Hematopoietic multipotent progenitor cell treated with erythropoietin and hydrocortisone succinate and interleukin-3 and kit ligand, for 8 days (in vitro differentiated cells): ENCODE measurements around the gene GNA14.
"Not testable (repeated sequence)": the region's sequence is repeated elsewhere in the genome, so short reads cannot be mapped to it uniquely, and the experiment has no call there.

ENCODE experiments used
- DNase-seq: peaks from one replicate; pipeline ENCODE4 v3.0.0-alpha.2; 2015

GNA14 gene

DNA sequence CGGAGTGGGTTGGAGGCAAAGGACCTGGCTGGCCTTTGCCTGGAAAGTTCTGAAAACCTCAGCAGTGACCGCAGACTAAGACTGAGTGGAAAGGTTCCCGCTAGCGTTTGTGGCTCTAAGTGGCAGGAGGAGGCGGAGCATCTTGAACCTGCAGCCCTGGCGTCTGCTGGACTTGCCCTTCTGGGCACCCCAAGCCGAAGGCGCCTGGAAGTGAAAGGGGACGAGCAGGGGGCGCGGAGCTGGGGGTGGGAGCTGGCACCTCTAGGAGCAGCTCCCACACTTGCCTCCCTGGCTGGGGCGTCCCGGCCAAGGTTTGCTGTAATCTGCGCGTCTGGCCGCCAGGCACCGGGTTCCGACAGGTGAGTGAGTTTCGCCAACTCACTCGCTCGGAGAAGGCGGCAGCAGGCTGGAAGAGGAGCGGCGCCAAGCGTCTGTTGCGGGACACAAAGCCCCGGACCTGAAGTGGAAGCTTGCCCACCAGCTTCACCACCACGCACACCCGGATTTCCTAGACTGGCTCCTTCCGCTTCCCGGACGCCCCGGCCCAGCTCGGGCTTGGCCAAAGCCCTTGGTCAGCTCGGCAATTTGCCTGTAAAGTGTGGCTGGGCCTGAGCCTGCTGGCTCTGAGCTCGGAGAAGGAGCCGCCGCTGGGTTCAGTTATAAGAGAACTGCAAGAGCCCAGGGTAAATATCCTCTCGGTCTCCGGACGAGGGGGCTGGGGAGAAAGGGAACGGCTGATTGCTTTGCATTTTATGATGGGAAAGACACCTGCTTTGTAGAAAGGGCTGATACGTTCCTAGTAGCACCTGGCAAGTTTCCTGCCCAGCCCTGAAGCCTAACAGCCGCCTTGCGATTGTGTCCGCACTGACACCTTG lies at the start of gene GNA14:
Gene GNA14, minus strand, starts transcription at position 89 of the 875 bp plus-strand sequence. CDS start 529 bp downstream, outside the sequence.
- no peak for DNase-seq

- DNase-seq, result no peak
Measured at GRCh38 chr9:77697238-77697984, 49.3 kb upstream of the GNA14 start.

GRCh38 chr9:77690723-77691122 lies 42.6 kb upstream of the GNA14 start:
- DNase-seq, result not testable (repeated sequence)

DNA sequence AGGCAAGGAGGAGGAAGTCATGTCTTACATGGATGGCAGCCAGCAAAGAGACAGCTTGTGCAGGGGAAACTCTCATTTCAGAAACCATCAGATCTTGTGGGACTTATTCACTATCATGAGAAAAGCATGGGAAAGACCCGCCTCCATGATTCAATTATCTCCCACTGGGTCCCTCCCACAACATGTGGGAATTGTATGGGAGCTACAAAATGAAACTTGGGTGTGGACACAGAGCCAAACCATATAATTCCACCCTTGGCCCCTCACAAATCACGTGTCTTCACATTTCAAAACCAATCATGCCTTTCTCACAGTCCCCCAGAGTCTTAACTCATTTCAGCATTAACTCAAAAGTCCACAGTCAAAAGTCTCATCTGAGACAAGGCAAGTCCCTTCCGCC lies 42.0 kb upstream of the GNA14 start:
- DNase-seq, result not testable (repeated sequence)

- DNase-seq, result not testable (repeated sequence)
Measured at GRCh38 chr9:77687737-77688136, 39.6 kb upstream of the GNA14 start.

DNA sequence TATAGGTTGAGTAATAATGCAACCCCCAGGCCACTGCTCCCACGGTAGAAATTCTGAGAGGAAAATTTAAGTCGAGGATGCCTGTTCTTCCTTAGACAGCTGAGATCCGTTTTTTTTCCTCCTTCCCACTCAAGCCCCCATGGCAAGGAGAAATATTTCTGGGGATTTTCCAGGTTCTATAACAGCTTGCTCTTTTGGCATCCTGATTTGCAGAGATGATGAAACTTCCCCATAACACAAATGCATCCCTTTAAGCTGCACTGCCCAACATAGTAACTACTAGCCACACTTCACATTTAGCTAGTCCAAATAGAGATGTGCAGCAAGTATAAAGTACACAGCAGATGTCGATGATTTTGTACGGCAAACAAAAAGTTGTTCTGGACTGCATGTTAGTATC lies 32.5 kb upstream of the GNA14 start:
- no peak for DNase-seq

DNA sequence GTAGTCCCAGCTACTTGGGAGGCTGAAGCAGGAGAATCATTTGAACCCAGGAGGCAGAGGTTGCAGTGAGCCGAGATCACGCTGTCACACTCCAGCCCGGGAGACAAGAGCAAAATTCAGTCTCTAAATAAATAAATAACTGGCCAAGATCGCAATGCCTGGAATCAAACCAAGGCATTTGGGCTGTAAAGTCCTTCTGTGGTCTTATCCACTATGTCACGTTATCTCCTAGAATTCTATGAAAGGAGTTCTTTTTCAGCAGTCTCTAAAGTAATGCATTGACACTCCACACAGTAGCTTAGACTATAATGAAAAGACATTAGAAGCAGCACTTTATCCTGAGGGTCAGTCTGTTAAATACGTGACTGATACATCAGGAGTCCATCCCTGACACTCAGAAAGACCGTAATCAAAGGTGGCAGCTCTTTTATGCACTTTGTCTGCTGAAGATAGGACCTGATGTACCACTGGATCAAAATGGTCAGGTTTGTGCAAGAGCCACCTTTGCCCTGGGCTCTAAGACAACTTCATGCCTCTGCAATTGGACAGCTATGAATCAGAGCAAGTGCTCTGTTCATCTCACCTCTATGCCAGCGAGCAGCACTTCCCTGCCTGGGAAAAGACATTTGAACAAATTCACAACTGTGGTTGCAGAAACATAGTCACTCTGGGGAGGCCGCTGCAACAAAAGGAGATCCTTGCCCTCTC lies 31.7 kb upstream of the GNA14 start:
- no peak for DNase-seq

- DNase-seq, result peak; percentile 3
Measured at GRCh38 chr9:77679088-77679487, 31.0 kb upstream of the GNA14 start.

DNA sequence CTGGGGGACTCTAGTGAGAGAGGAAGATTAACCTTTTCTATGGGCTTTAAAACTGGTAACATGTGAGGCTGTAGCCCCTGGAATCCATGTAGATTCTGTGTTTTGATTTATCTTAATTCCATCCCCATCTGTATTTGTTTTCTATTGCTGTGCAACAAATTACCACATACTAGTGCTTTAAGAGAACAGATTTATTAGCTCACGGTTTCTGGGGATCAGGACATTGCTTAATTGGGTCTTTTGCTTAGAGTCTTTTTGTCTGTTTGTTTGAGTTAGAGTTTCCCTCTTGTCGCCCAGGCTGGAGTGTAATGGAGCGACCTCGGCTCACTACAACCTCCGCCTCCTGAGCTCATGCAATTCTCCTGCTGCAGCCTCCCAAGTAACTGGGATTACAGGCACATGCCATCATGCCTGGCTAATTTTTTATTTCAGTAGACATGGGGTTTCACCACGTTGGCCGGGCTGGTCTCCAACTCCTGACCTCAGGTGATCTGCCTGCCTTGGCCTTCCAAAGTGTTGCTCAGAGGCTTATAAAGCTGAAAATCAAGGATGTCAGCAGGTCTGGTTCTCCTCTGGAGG lies 29.9 kb upstream of the GNA14 start:
- DNase-seq, result no peak

DNA sequence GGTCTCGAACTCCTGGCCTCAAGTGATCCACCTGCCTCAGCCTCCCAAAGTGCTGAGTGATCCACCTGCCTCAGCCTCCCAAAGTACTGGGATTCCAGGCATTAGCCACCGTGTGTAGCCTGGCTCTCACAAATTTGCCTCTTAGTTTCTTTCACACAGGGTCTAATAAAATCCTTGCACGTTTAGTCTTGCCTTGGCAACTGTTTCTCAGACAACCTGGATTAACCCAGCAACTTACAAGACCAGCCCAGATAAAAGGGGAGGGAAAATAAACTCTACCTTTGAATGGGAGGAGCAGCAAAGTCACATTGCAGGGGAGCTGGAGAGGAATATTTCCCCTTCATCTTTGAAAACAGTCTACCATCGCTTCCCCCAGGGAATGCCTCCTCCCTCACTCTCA lies 29.3 kb upstream of the GNA14 start:
- no peak for DNase-seq

DNA sequence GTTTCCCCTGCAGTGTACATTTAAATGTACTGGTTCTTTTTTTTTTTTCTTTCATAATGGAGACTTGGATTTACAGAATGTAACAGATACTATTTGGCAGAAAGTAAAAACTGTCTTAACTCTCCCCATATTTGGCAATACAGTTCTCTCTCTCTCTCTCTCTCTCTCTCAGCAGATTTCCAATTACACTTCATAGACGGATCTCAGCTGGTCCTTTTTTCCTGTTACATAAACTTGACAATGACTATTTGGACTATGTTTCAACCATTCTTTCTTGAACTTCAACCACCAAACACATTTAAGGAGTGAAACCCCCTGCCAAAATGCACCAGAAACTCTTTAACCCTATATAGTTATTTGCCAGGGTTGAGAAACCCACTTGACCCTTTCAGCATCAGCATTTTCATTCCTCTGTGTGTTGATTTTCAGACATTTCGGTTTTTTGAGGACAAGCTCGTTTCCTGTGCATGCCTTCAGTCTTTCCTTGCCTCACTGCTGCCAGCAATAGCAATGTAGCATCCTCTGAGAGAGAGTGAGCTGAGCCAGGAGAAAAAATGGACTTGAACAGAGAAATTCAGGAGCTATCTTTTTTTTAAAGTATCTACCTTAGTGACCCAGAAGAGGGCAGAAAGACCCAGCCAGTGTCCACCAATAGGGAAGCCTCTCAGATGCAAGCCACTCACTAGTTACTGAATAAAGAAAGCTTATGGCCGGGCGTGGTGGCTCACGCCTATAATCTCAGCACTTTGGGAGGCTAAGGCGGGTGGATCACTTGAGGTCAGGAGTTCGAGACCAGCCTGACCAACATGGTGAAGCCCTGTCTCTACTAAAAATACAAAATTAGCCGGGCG lies 26.0 kb upstream of the GNA14 start:
- peak; percentile 15 for DNase-seq

- no peak for DNase-seq
Measured at GRCh38 chr9:77672183-77672582, 24.1 kb upstream of the GNA14 start.

DNA sequence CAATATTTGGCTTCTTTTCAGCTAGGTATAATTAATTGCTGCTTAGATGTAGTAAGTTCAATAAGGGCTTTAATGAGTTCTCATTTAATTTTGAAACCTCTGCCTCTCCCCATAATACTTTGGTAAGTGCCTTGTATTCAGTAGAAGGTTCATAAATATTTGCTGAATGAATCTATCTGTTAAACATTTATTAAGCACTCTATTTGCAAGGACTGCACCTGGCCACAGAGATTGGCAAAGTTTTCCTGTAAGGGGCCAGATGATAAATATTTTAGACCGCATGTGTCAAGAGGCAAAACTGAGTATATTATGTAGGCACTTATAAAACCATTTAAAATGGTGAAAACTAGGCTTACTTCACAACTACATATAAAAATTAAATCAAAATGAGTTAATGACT lies 19.0 kb upstream of the GNA14 start:
- no peak for DNase-seq

GRCh38 chr9:77663754-77664153 lies 15.6 kb upstream of the GNA14 start:
- DNase-seq, result no peak

GRCh38 chr9:77661566-77662085 lies 13.5 kb upstream of the GNA14 start:
- DNase-seq, result no peak

- DNase-seq, result no peak
Measured at GRCh38 chr9:77659926-77660325, 11.8 kb upstream of the GNA14 start.

GRCh38 chr9:77651203-77651602 lies 3.1 kb upstream of the GNA14 start:
- DNase-seq, result no peak

DNA sequence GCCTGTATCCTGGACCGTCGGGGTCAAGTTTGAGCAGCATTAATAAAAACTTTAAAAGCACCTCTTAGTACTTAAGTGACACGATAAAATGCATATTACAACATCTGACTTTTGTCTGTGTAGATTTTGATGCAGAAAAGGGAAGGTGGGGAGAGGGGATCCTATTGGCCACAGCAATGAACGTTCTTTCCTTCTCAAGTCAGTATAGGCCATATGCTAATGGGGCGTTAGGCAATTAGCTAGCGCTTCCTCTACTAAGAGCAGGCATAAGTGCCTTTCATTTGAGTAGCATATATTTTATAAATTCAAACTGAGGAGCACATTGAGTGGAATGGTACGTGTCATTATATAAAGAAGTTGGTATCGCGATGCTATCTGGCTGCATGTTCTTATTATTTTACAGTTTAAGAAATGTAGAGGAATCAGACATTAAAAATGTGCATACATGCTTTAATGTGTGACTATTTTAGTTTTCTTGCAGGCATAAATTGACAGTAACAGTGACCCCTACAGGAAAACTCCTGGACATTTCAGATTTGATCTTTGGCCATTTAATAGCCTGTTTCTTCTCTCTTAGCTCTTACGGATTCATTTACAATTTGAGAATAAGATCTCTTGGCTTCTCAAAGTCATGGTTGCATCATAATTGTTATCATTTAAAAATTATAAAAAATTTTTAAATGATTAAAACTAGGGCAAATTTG lies 1.1 kb upstream of the GNA14 start:
- peak; percentile 45 for DNase-seq

- no peak for DNase-seq
Measured at GRCh38 chr9:77647267-77648233, 572 bp downstream of the GNA14 start.

DNA sequence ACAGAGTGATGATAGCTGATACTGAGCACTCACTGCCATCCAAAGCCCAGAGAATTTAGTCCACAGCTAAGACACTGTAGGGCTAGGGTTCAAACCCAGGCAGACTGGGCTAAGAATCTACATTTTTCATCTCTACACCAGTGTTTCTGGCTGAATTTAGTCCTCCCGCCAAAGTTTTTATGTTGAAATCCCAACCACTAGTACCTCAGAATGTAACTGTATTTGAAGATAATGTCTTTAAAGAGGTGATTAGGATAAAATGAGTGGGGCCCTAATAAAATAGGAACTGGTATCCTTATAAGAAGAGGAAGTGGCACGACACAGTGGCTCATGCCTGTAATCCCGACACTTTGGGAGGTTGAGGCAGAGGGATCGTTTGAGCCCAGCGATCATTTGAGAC lies 4.3 kb downstream of the GNA14 start:
- no peak for DNase-seq
